GM18861 (cell line): ENCODE results near the gene LRRC45.
"Not testable (repeated sequence)": the region's sequence is repeated elsewhere in the genome, so short reads cannot be mapped to it uniquely, and the experiment has no call there.

Source experiments
- ATAC-seq: cut with Tn5 transposase; IDR thresholded peaks from one replicate; pipeline ENCODE4 v1.9.1; 2021; ENCODE audit not compliant: unreplicated experiment

Gene LRRC45

DNA sequence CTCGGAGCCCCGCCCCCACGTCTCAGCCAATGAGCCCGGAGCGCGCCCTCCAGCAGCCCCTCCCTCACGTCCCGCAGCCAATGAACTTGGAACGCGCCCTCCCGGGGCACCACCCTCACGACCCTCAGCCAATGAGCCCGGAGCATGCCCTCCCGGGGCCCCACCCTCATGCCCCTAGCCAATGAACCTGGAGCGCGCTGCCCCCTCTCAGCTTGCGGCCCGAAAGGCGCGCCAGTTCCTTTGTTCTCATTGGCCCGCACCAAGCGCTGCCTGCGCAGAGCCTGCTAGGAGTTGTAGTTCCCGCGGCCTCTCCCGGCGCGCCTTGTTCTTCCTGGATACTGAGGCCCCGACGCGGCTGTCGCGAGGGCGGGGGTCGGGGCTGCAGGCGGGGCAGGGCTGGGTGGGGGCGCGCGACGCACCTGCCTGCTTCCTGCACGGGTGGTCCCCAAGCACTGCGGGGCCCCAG is at the start of gene LRRC45:
Gene LRRC45 (plus strand): TSS at position 325 of the 466 bp plus-strand sequence. CDS start 339 bp downstream, outside the sequence.
- ATAC-seq = peak; percentile 71

DNA sequence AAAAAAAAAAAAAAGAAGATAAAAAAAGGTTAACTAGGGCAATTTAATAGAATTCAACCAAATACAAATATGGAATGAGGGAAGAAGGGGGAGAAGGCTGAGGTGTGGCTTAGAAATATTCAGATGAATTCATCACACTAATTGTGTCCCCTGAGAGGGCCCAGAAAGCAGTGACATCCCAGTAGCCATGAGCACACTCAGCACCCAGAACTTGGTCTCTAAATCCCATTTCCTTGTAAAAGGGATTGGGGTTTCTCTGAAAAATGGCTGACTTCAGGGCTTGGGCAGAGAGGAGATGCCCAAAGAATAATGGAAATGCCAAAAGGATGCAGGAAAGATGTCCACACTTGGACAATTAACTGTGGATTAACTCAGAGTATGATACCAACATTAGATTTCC is 49.7 kb upstream of the LRRC45 start:
- no peak for ATAC-seq

DNA sequence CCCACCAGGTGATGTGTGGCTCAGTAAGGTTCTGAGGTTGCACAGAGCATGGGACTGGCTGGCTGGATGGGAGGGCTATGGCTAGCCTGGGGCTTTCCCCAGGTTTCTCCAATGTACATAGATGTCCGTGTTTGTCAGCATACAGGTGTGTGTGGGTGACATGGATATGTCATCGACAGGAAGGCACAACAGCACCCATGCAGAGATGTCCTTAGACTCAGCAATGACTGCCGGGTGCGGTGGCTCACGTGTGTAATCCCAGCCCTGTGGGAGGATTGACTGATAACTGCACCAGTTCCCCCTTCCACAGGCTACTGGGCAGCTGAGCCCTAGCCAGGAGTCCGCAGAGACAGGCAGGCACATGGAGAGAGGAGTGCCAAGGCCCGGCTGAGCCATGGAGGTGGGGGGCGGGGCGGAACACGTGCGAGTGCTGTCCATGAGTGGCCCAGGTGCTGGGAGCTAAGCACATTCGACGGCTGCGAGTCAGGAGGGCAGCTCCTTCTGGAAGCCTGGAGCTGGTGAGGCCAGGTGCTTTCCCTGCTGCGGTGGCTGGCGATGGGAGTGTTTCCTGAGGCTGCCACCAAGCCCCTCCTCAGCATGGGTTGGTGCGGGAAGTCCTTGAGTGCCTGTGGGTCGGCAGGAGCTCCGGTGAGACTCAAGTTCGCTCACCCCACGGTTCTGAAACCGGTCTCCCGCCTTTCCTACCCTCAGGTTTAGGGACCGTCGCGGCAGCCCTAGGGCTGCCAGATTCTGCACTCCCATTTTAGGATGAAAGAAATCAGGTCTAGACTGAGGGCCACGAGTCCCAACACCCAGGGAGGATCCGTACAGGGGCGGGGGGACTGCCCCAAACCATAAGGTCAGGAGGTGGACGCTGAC is 46.5 kb upstream of the LRRC45 start:
- ATAC-seq = no peak

DNA sequence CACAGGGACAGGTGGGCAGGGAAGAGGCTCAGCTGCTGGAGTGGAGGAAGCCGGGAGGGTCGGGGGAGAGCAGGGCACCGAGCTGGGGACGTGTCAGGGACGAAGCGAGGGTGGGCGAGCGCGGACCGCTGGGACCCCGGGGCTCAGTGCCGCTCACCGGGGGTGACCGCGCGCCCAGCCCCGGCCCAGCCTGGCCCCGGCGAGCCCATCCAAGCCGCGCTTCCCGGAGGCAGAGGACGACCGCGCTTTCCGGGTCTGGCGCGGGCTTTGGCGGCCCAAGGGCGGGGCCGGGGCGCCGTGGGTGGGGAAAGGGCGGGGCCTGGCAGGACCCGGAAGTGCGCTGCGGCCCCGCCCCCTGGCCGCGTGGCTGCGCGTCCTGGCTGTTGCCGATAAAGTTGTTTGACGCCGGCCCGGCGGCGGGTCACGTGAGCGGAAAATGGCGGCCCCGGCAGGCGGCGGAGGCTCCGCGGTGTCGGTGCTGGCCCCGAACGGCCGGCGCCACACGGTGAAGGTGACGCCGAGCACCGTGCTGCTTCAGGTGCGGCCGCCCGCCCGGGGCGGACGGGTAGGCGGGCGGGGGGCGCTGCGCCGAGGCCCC is 45.8 kb upstream of the LRRC45 start, which contains the start of gene ASPSCR1:
Gene ASPSCR1 (plus strand): TSS at position 419 of the 598 bp plus-strand sequence. CDS start 18 bp downstream, at position 437.
- ATAC-seq = peak; percentile 76

DNA sequence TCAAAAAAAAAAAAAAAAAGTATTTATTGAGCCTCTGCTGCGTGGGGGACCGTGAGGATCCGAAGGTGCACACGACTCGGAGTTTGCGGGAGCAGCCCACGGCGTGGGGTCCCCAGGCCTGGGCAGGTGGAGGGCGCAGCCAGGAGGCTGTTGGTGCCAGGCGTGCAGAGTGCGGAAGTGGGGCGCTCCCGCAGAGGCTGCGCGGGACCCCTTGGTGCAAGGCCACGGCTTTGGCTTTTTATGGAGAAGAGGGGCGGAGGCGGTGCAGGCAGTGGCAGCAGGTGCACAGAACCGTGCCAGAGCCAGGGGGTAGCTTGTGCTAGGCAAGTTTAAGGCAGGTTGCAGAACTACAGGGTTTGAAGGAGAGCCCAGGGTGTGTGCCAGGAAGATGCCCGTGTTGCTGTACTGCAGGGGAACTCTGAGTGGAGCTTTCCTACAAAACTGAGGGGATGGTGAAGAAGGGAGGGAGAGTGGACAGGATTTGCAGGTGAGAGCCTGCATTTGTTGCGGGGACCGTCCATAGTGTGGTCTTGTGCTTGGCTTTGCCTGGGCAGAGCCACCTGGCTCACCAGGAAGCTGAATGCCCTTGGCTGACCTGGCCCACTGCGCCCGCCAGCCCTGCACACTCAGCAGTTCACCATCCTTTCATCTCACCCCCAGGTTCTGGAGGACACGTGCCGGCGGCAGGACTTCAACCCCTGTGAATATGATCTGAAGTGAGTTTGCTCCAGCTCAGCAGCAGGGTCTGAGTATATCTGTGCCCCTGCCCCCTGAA is 44.4 kb upstream of the LRRC45 start:
- ATAC-seq = no peak

DNA sequence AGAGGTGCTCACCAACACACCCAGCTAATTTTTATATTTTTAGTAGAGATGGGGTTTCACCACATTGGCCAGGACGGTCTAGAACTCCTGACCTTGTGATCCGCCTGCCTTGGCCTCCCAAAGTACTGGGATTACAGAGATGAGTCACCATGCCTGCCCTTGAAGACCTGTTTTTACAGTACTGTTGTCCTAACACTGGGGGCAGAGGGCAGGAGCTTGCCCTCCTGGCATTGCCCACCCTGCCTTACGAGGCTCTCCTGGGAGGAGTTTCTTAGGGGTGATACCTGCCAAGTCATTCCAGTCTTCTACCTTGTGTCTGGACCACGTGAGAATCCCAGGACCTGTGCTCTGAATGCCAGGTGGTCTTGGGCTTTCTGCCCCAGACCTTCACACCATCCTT is 43.0 kb upstream of the LRRC45 start:
- no peak for ATAC-seq

DNA sequence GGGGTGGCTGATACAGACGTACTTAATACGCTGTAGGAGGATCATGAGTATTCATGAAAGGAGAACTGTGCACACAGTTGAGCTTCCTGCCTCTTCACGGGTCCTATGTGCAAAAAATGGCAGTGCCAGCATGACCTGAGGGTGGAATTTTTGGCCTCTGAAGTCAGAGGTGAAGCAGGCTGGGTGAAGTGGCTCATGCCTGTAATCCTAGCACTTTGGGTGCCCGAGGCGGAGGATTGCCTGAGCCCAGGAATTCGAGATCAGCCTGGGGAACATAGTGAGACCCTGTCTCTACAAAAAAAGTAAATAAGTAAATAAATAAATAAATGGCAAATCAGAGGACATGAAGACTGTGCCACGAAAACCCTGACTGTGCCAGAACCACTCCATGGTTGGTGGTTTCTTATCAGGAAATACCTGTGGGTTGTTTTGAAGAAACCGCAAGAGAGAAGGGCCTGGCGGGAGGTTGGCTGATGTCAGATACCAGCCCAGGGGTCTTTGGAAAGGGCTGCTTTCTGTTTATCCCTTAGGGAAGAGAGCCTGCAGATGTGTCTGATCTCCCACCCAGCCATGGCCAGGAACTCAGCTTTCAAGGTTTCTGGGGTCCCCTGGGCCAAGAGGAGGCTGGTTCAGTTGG is 42.3 kb upstream of the LRRC45 start:
- ATAC-seq = no peak

DNA sequence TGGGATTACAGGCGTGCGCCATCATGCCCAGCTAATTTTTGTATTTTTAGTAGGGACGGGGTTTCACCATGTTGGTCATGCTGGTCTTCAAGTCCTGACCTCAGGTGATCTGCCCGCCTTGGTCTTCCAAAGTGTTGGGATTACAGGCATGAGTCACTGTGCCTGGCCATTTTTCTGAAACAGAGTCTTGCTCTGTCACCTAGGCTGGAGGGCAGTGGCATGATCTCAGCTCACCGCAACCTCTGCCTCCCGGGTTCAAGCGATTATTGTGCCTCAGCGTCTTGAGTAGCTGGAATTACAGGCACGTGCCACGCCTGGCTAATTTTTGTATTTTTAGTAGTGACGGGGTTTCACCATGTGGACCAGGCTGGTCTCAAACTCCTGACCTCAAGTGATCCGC is 41.6 kb upstream of the LRRC45 start:
- not testable (repeated sequence) for ATAC-seq

DNA sequence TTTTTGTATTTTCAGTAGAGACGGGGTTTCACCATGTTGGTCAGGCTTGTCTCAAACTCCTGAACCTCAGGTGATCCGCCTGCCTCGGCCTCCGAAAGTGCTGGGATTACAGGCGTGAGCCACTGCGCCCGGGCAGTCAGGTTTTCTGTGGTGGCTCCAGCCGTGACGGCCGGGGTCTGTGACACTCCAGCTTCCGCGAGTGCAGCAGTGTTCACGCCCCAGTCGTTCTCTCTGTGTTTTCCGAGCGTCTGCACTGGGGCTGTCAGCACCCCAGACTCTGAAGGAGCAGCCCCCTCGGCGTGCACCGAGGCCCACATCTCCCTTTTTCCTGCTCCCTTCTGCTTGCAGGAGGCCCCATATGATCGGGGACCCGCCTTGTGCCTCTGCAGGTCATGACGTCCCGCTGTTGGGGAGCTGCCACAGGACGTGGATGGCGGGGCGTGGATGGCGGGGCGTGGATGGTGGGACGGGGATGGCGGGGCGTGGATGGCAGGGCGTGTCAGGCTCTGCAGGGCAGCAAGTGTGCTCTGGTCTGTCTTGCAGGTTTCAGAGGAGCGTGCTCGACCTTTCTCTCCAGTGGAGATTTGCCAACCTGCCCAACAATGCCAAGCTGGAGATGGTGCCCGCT is 40.0 kb upstream of the LRRC45 start:
- no peak for ATAC-seq

DNA sequence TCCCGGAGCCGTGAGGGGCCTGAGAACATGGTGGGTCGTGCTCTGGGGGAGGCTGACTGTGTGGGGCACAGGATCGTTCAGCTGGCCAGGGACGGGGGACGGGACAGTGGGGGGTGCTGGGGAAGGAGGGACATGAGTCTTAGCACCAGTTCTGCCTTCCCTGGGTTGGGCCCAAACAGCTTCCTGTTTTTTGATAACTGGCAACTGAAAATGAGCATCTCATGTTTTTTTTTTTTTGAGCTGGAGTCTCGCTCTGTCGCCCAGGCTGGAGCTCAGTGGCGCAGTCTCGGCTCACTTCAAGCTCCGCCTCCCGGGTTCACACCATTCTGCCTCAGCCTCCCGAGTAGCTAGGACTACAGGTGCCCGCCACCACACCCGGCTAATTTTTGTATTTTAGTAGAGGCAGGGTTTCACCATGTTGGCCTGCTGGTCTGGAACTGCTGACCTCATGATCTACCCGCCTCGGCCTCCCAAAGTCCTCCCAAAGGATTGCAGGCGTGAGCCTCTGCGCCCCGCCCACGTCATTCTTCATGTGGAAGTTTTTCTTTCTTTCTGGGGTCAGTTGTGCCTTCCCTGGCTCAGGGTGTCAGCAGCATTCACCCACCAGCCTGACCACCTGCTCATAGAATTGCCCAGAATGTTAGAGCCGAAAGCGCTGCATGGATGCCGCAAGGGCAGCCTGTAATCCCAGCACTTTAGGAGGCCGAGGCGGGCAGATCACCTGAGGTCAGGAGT is 39.3 kb upstream of the LRRC45 start:
- ATAC-seq = no peak

DNA sequence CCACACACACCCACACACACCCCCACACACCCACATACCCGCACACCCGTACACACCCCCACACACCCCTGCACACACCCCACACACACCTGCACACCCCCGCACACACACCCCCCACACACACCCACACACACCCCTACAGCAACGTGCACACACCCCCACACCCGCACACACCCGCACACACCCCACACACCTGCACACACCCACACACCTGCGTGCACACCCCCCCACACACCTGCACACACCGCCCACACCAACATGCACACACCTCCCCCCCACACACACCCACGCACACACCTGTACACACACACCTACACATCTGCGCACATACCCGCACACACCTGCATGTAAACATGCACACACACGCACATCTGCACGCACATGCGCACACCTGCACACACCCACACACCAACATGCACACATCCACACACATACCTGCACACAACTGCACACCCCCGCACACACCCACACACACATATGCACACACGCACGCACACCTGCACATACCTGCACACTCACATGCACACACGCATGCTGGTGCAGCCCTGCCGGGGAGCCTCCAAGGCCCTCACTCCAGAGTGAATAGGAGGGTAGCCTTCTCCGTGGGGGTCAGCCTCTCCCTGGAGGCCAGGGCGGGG is 38.2 kb upstream of the LRRC45 start:
- ATAC-seq = no peak

DNA sequence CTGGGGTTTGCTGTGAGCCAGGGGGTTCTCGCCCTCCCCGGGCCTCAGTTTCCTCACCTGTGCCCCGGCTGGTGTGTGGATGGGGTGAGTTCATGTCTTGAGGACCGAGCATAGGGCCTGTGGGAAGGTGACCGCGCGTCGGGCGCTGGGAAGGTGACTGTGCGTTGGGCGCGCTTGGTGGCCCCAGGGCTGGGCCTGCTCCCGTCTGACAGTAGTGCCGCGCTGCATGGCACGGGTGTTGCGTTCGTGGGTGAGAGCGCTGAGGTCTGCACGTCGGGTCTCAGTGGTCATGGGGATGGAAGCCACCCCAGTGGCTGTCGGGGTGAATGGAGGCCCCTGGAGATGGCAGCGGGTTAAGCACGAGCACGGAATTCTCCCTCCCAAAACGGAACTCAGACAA is 36.5 kb upstream of the LRRC45 start:
- ATAC-seq = no peak

DNA sequence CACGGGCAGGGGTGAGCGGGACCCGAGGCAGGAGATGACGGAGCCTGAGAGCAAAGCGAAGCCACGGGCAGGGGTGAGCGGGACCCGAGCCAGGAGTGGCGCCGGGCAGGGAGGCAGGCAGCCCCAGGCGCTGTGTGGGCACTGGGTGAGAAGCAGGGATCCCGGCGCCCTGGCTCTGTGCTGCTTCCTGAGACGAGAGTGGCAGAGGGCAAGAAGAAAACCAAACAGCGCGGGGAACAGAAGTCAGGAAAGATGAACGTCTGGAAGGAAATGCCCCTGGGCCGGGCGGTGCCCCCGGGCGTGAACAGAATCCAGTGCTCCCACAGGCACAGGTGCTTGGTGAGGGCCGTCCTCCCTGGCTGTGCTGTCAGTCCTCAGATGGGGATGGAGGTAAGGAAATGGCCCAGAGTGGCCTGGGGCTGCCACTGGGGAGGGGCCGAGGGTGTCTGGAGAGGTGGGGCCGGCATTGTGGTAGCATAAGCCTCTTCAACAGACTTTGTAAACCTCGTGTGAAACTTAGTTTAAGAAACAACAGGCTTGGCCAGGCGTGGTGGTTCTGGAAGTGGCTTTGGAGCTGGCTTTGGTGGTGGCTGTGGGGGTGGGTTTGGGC is 35.8 kb upstream of the LRRC45 start:
- ATAC-seq = no peak

DNA sequence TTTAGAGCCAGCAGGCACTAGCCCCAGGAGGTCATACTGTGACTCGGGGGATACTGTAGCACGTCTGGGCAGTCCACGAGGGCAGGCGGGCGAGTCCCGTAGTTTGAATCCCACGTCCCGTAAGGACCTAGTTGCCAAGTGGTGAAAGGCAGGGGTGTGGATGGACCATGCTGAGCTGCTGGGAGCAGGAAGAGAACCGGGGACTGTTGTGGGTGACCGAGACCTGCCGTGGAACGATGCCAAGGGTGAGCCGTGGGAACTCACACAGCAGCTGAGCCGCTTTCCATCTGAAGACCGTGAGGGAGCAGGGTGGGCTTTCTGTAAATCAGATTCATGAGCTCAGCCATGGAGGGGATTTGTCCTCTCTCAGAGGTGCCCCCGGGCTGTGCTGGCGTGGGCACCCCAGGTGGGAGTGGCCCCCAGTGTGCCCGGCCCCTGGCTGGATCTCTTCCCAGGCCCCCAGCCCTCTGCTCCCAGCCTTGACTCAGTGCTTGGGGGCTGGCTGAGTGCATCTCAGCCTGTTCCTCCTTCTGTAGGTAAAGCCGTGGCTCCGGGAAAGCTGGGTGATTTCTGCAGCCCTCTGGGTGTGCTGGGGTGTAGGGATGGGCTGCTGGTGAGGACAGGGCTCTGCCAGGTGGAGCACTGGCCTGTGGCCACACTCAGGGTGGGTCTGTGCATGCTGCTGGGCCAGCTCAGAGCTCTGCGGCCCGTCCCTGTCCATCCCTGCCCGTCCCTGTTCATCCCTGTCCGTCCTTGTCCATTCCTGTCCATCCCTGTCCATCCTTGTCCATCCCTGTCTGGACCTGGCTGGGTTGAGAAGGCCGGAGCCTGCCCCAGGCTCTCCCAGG is 32.0 kb upstream of the LRRC45 start:
- no peak for ATAC-seq

DNA sequence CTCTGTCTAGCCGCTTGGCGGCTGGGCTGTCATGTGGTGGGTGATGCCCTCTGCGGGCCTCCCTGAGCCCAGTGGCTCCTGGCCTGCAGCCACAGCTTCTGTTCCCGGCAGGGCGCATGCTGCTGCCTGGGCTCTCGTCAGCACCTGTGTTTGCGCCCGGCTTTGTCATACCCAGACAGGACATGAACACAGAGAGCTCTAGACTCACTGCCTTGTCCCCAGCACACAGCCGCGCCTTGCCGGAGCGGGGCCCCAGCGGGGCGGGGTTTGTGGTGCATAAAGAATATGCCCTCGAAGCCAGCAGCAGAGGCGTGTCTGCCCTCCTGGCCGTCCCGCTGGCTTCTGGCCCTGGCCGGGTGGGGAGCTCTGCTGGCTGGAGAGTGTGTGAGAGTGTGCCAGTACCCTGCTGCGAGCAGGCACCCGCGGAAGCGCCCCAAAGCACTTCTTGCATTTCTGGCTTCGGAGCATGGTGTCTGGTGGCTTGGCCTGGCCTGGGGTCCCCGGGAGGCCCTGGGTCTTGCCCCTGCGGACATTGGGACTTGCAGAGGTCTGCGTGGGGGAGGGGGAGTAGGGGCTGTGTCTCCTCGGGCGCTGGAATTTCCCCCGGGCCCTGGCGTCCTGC is 31.3 kb upstream of the LRRC45 start:
- ATAC-seq = no peak

DNA sequence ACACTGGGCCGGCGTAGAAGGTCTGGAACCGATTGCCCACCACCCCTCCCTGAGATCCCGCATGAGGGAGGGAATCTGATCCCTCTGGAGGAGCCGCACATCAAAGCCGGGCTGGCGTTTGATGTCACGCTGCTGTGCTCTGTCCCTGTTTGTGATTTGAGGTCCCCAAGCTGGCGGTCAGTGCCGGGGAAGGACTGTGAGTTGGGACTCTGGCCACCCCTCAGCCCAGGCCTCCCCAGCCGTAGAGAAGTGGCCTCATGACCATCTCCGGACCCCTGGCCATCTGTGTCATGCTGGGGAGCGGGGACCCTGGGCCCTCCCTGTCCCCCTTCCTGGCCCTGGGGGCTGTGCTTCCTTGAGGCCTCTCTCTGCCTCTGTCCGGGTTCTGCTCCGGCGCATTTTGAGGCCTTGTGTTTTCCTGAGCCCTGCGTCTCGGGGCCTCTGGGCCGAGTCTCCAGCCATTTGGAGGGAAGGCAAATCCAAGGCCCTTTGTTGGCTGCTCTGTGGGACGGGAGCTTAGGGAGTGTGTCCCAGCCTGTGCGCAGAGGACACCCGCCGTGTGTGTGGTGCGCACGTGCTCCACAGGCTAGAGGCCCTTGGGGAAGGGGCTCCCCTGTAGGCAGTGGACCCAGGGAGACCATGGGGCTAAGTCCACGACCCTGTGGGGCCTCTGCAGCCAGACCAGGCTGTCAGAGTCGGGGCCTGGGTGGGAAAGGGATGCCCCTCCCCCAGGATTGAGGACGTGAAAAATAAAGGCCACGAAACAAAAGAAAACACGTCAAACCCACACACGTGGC is 30.6 kb upstream of the LRRC45 start:
- no peak for ATAC-seq
